Mammary epithelial cell (primary cell): ENCODE results near the gene CDC42EP1.
"Not testable (repeated sequence)": the region's sequence is repeated elsewhere in the genome, so short reads cannot be mapped to it uniquely, and the experiment has no call there.

ENCODE experiments used
- EZH2 ChIP-seq: IDR thresholded peaks from 2 replicates; pipeline ENCODE4 v1.6.1; 2012; ENCODE audit warnings: low read length, inconsistent platforms, borderline replicate concordance
- TF ChIP-seq, protein P1 (sequence below), 2 donors: IDR thresholded peaks in 1 of 2; conservative IDR thresholded peaks in 1 of 2; 2 replicates each; pipeline ENCODE4 v1.5.1; 2011 to 2012; ENCODE audit warnings: inconsistent platforms in 2 of 2, low read length in 2 of 2, mild to moderate bottlenecking in 2 of 2, control low read depth in 1 of 2, low read depth in 1 of 2; ENCODE audit not compliant: insufficient read depth in 1 of 2; ENCODE audit errors: extremely low read depth in 1 of 2

DNA sequence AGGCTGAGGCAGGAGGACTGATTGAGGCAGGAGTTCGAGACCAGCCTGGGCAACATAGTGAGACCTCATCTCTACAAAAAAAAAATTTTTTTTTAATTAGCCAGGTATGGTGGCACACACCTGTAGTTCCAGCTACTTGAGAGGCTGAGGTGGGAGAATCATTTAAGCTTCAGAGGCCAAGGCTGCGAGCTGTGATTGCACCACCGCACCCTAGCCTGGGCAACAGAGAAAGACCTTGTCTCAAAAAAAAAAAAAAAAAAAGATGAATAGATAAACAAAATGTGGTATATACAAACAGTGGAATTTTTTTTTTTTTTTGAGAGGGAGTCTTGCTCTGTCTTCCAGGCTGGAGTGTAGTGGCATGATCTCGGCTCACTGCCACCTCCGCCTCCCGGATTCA, 30.8 kb downstream of the CDC42EP1 start:
- TF ChIP-seq, protein P1, sequence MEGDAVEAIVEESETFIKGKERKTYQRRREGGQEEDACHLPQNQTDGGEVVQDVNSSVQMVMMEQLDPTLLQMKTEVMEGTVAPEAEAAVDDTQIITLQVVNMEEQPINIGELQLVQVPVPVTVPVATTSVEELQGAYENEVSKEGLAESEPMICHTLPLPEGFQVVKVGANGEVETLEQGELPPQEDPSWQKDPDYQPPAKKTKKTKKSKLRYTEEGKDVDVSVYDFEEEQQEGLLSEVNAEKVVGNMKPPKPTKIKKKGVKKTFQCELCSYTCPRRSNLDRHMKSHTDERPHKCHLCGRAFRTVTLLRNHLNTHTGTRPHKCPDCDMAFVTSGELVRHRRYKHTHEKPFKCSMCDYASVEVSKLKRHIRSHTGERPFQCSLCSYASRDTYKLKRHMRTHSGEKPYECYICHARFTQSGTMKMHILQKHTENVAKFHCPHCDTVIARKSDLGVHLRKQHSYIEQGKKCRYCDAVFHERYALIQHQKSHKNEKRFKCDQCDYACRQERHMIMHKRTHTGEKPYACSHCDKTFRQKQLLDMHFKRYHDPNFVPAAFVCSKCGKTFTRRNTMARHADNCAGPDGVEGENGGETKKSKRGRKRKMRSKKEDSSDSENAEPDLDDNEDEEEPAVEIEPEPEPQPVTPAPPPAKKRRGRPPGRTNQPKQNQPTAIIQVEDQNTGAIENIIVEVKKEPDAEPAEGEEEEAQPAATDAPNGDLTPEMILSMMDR (conservative IDR thresholded peaks at IDR 0.05 in 1 of 2, IDR thresholded peaks at IDR 0.05 in 1 of 2; ENCODE audit: extremely low read depth in 1 of 2, insufficient read depth in 1 of 2, low read depth in 1 of 2, low read length in 2 of 2) = not testable (repeated sequence)
- TF ChIP-seq EZH2 = not testable (repeated sequence)
